NCI-H526 (cell line): ENCODE measurements around the gene CSNK1G2.
"Not testable (repeated sequence)": the region's sequence is repeated elsewhere in the genome, so short reads cannot be mapped to it uniquely, and the experiment has no call there.

Source experiments
- DNase-seq, 2 experiments: peaks; one replicate each; lab custom pipeline; 2025; lab: John Stamatoyannopoulos, UW

CSNK1G2 gene

GRCh38 chr19:1988464-1988863 lies 47.5 kb downstream of the CSNK1G2 start:
- not testable (repeated sequence) for DNase-seq

DNA sequence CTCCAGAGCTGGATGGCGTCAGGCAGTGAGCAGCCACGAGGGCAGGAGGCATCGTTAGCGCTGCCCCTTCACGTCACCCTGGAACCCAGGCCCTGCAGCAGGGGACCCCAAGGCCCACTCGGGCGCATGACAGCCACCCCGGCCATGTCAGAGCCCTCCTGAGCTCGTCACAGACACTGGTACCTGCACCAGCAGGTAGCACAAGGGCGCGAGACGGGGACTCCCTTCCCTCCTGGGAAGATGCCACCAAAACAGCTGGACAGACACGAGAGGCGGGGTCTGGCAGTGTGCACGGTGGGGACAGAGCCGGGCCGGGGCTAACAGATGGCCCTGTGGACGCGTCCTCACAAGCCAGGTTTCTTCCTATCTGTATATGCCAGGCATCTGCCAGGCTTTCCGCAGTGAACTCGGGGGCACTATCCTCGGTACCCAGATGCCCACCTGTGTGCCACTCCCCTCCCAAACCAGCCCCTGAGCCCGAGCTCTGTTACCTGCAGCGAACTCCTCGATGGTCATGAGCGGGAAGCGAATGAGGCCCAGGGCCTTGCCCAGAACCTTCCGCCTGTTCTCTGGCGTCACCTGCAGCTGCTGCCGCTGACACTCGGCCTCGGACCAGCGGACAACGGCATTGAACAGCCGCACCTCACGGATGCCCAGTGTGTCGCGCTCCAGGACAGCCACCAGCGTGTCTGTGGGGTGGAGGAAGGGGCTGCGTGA lies 48.7 kb downstream of the CSNK1G2 start:
- no peak for DNase-seq

GRCh38 chr19:1990230-1991017 lies 49.5 kb downstream of the CSNK1G2 start:
- DNase-seq, result no peak

DNA sequence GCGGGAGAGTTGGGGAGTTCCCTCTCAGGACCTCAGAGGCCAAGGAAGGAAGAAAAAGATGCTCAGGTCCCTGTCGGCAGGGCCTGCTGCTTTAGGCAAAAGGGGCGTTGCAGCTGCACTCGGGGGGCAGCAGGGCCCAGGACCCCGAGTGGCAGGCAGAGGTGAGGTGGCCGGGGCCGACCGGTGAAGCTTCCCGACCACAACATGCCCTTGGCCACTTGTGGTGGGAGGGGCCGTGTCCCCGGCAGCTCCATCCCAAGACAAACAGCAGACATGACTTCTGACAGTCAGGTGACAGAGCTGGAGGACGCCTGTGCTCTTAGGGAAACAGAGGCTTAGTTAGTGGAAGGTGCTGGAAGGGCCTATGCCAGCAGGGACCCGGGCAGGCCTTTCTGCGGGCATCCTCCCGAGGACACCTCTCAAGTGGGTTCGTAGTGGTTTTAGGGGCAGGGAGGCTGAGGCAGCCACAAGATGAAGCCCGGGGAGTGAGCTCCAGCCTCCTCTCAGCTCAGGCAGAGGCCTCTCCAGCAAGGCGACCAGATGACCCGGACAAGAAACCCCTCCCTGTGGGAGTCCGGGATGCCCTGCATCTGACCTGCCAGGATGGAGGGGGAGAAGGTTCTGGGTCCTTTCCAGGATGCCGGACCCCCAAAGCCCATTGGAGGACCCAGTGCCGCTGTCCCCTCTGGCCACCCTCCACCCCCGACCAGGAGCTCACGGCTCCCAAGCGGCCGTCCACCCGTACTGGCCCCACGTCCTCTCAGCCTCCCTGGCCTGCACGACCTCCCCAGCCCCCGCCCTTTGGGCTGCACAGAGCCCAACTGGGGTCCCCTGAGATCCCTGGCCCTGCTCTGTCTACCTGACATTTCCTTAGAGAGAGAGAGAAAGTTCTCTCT lies 50.3 kb downstream of the CSNK1G2 start:
- no peak for DNase-seq

- peak in 1 of 2 experiments; percentile 43 for DNase-seq
These were observed 51.8 kb downstream of the CSNK1G2 start for GRCh38 chr19:1992759-1993260.

DNA sequence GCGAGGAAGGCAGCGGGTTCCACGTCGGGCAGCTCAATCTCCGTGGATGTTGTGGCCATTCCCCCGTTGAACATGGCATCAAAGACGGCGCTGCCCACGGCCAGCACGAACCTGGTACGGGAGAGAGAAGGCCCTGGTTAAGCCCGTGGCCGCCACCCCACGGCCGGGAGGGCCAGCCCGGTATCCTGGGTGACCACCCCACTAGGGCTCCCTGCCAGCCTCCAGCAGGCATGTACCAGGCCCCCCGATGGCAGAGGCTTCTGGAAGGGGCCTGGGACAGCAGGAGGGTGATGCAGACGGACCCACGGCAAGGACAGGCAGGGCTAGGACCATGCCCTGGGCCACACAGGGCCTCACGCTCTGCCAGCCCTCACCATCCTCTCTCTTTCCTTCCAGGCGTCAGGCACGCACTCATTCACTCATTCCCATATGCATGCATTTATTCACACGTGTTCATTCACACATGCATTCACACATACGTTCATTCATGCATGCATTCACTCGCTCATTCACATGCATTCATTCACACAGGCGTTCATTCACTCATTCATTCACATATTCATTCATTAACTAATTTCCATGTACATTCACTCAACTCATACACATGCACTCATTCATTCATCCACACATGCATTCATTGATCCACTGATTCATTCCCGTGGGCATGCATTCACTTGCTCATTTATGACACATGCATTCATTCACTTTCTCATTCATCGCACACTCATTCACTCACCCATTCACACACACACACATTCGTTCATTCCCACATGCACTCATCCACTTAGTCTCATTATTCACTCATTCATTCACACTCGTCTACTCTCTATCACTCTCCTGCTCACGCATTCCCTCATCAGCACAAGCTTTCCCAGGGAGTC lies 56.6 kb downstream of the CSNK1G2 start:
- no peak for DNase-seq

DNA sequence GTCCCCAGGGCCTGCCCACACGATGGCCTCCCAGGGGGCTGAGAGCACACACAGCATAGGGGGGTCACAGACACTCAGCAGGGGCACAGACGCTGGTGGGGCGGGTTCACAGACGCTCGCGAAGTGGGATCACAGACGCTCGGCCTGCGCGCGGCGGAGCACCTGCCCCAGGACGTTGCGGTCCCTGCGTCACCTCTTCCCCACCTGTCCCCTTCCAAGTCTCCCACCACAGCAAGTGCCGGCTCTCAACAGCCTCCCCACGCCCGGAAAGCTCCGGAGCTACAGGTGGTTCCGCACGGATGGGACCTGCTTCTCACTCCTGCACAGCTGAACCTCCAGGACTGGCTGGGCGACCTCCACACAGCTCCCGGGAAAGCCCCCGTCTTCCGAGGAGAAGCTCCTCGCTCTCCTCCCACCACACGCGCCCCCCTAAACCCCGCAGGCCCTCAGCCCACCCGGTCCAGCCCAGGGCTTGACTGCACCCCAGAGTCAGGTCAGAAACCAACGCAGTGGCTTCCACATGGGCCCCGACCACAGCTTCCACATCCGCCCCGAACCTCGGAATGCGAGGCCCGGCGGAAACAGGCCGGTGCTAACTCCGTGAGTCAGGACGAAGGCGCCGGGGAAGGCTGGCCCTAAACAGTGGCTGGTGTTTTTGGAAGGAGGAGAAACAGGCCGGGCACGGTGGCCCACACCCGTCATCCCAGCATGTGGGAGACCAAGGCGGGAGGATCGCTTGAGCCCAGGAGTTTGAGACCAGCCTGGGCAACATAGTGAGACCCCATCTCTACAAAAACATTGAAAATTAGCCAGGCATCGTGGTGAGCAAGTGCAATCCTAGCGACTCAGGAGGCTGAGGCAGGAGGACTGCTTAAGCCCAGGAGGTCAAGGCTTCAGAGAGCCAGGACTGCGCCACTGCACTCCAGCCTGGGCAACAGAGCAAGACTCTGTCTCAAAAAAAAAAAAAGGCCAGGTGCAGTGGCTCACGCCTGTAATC lies 58.0 kb downstream of the CSNK1G2 start:
- no peak for DNase-seq

GRCh38 chr19:1999856-2000515 lies 59.0 kb downstream of the CSNK1G2 start:
- no peak for DNase-seq

- DNase-seq, result no peak
These were observed 62.9 kb downstream of the CSNK1G2 start for GRCh38 chr19:2003874-2004273.

DNA sequence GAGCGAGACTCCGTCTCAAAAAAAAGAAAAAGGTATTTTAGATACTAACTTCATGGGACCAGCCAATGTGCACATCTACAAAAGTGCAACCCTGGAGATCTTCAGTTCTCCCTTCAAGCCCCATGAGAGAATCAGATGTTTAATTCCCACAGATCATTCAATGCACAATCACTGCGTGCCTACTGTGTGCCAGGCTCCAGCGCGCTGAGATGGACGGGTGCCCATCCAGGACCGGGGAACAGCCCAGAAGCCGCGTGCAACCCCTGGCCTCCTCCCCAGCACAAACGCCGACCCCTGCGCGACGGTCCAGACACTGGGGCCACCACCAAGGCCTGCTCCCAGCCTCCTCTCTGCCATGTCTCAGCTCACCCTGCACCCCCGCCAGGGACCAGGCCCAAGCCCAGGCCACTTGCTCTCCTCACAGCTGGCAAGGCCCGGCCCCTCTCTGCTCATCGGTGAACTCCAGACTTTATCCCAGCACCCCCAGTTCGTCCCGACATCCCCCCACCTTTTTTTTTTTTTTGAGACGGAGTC lies 69.2 kb downstream of the CSNK1G2 start:
- DNase-seq, result no peak

GRCh38 chr19:2011169-2011568 lies 70.2 kb downstream of the CSNK1G2 start:
- DNase-seq, result no peak

DNA sequence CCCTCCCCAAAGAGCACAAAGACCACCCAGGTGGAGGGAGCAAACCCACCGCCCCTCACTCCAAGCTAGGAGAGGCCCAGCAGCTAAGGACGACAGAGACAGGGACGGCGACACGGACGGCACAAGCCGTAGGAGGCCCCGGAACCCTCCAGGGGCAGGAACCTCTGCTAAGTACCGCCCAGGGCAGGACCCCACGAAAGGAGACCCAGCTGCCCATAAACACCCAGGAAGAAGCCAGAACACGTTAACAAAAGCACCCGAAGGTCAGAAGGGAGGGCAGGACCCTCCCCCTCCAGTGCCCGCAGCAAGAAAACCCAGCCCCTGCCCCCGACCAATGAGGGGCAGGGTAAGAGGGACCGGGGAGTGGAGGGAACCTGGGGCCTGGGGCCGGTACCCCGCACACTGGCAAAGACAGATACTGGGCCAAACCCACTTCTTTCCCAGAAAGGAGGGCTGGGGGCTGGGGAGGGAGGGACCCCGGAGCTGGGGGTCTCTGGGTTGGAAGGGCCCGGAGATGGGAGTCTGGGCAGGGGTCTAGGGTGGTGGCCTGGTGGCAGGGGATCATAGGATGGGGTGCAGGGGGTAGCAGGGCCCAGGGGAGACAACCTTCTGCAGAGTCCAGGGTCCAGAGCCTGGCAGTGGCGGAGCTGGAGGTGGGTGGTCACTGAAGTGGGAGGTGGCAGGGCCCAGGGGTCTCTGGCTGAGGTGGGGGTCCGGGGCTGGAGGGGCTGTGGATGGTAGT lies 72.1 kb downstream of the CSNK1G2 start:
- DNase-seq, result no peak

GRCh38 chr19:2013683-2013961 lies 72.7 kb downstream of the CSNK1G2 start:
- no peak for DNase-seq

- DNase-seq, result no peak
These were observed 73.2 kb downstream of the CSNK1G2 start for GRCh38 chr19:2014131-2014571.

- DNase-seq, result peak in 1 of 2 experiments; percentile 26
These were observed 74.0 kb downstream of the CSNK1G2 start for GRCh38 chr19:2014731-2015607.

DNA sequence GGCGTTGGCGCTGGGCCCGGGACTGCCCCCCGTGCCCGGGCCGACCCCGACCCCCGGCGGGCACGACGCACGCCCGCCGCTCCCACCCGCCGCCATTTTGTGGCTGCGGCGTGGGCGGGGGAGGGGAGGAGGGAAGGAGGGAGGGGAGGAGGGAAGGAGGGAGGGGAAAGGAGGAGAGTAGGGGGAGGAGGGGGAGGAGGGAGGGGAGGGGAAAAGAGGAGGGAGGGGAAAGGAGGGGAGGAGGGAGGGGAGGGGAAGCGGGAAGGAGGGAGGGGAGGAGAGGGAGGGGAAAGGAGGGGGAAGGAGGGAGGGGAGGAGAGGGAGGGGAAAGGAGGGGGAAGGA lies 74.6 kb downstream of the CSNK1G2 start, which contains the start of gene BTBD2:
TSS of gene BTBD2 (minus strand) at position 107 of the 343 bp plus-strand sequence. CDS start at position 96, 11 bp downstream.
- DNase-seq, result peak in 1 of 2 experiments; percentile 56

DNA sequence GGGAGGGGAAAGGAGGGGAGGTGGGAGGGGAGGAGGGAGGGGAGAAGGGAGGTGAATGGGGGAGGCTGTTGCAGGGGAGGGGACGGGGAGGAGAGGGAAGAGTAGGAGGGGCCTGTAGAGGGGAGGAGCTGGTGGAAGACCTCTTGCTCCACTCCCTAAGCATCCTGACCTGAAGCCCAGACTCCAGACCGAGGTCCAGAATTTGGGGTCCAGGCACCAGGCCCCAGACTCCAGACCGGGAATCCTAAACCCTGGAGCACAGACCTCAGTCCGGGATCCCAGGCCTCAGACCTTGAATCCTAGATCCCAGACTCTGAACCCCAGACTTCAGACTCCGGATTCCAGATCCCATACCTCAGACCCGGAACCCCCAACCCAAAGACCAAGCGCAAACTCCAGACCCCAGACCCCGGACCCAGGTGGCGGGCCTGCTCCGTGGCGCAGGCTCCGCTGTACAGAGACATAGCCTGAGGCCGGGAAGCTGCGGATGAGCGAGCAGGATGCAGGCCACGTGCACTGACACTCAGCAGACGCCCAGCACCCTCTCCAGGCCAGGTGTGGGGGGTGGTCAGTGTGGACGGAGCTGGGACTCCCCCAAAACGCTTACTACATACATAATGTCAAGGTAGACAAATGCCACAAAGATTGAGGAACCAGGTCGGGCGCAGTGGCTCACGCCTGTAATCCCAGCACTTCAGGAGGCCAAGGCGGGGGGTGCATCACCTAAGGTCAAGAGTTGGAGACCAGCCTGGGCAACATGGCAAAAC lies 75.3 kb downstream of the CSNK1G2 start:
- DNase-seq, result peak; percentile 38 to 77
